HG02678 (cell line): Measurements from ENCODE around the gene CPVL.

Experiments used
- ATAC-seq: cut with Tn5 transposase; IDR thresholded peaks from one replicate; pipeline ENCODE4 v1.9.1; 2021; ENCODE audit warnings: mild to moderate bottlenecking, moderate library complexity; ENCODE audit not compliant: unreplicated experiment

The CPVL gene

DNA sequence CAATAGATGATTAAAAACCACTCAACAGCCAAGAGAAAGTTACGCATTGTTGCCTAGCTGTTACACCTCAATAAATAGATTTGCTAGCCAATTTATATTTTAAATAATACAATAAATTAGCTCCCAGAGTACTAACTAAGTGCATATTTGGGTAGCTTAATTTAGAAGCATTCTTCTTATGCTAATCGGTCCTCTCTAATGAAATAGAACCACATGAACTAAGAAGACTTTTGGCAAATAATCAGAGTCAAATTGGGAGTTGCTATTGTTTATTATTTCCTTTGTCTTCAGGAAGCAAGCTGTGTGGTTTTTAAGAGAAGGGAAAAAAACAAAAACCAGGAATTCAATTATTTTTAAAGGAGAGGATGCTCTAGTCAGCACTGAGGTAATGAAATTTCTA, 139.2 kb downstream of the CPVL start:
- no peak for ATAC-seq

GRCh38 chr7:29005829-29006228, 140.5 kb downstream of the CPVL start:
- ATAC-seq, result no peak

DNA sequence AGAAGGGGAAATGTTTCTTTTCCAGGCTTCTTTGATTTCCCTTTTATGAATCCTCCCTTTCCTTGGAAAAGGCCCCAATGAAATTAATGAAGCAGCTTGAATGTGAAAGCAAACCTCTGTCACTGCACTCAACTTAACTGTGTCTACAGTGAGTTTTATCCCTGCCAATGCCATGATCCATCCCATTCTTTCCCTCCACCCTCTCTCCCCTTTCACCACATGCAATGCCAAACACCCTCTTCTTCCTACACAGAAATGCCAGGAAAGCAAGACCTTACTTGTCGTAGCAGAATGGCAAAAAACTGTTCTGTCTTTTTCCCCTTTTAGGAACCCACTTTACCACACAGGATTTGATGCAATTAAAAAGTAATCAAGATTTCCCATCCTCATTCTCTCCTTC, 140.9 kb downstream of the CPVL start:
- ATAC-seq, result no peak

DNA sequence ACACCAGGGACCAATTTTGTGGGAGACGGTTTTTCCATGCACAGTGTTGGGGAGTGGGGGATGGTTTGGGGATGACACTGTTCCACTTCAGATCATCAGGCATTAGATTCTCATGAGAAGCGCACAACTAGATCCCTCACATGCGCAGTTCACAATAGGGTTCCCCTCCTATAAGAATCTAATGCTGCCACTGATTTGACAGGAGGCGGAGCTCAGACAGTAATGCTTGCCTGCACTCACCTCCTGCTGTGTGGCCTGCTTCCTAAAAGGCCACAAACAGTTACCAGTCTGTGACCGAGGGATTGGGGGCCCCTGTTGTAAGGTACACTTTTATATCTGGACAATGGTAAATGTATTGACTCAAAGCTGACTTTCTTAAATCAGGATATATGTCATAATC, 142.6 kb downstream of the CPVL start:
- no peak for ATAC-seq

DNA sequence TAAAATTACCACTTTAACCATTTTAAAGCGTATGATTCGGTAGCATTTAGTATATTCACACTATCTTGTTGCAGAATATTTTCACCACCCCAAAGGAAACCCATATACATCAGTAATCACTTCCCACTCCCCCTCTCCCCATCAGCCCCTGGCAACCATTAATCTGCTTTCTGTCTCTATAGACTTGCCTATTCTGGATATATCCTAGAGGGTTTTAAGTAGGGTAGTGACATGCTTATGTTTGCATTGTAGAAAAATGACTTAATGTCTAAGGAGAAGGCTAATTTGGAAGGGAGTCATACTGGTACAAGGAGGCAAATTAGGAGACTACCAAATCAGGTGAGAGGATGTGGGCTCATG, 145.6 kb downstream of the CPVL start:
- no peak for ATAC-seq

DNA sequence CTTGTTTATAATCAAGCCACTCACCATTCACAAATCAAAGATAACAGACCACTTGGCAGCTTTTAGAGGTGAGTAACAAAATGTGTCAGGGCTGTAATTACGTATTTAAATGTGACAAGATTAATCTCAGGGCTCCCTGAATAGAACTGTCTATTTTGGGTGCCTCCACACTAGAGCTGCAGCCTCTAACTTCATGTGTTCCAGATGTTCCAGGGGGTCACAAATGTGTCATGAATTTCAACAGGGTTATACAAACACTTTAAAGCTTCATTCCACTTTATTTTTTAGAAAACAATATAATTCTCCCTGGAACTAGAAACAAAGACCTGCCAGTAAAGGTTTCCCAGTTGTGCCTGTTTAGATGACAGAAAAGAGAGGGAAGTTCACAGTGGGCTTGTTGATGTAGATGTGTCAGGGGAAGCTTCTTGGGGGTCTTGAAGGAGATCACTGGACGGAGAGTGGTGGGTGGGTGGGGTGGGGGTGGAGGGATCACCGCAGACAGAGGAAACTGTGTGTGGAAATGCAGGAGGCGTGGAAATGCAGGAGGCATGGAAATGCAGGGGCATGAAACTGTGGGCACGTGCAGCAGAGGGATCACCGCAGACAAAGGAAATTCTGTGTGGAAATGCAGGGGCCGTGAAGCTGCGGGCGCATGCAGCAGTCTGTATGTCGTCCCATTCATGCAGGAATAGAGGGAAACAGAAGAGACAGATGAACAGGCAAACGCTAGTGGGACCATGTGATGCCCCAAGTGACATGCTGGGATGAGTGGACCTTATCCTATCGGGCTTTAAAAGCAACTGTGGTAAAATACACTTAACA, 146.2 kb downstream of the CPVL start:
- no peak for ATAC-seq

GRCh38 chr7:28999427-28999826, 146.9 kb downstream of the CPVL start:
- ATAC-seq, result no peak

GRCh38 chr7:28998105-28998504, 148.2 kb downstream of the CPVL start:
- no peak for ATAC-seq

DNA sequence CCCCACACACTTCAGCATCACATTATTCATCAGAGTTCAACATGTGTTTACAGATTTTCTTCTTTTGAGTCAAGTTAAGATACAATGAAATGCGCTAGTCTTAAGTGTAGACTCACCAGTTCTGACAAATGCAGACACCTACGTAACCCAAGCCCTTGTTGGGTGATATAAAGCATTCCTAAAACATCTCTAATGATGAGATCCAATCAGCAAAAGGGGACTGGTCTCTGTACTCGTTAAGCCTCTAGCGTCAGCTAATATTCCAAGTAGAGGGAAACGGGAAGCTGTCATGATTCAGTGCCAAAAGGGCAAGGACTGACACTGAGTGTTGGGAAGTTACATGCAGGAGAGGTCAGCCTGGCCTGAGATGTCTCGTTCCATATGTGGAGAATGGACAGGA, 149.5 kb downstream of the CPVL start:
- ATAC-seq, result no peak

DNA sequence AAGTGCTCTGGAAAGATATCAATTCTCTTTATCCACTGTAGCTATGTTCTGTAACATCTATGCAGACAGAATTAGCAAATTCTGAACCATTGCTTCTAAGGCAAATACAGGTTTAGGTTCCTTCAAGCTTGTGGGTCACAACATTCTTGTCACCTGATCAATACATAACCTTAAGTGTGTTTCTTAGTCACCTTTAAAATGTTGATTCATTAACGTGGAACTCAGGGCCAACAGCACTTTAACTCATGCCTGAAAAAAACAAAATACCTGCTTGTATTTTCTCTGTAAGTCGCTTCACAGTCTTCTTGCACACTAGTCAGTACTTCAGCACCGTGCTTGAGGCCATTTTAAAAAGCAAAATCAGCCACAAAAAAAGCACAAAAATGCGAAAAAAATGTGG, 153.0 kb downstream of the CPVL start:
- no peak for ATAC-seq

- ATAC-seq, result no peak
Observed at GRCh38 chr7:28992798-28993197, 153.5 kb downstream of the CPVL start.

DNA sequence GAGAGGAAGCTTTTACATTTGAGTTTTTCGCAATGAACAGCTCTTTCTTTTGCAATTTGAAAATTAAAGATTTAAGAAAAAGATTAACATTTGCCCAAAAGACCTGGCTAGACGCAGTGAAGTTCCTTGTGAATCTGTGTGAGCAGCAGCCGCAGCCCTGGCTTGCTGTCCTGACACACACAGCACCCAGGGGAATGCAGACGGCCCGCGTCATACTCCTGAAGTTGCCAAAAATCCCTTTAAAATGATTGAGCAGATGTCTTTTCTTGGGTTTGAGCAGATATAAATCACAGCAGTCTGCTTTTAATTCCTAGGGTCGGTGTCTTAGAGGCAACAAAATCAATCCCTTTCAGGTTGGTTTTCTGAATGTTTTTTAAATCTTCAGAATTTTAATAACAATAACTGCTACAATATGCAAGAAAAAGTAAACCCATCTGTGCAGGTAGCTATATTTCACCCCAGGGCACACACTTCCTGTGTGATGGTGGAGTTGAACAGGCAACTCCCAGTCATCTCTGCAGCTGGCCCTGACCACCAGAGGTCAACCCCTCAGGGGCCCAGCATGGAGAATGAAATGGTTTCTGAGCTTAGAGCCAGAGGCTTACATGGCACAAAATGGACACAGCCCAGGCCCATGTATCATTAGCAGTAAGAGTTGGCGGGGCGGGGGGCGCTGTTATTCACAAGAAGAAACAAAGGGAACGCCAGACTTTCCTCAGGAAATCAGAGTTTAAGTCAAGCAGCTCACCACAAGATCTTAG, 156.0 kb downstream of the CPVL start:
- no peak for ATAC-seq

GRCh38 chr7:28989211-28989980, 156.9 kb downstream of the CPVL start:
- ATAC-seq, result no peak

DNA sequence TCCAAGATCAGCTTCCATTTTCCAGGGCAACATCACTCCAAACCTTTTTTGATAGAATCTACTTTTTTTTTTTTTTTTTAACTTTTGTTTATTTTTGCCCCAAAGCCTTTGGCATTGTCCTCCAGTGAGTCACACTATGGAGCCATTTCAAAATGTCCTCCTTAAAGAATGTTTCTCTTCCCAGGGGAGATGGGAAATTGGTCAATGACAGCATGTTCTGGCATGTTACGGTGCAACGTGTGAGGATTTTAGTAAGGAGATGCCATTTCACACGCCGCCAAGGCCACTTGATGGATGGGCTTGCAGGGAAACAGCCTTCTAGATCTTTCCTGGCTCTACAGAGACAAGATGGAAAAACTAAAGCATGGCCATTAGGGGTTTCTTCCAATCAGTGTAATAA, 157.5 kb downstream of the CPVL start:
- no peak for ATAC-seq

DNA sequence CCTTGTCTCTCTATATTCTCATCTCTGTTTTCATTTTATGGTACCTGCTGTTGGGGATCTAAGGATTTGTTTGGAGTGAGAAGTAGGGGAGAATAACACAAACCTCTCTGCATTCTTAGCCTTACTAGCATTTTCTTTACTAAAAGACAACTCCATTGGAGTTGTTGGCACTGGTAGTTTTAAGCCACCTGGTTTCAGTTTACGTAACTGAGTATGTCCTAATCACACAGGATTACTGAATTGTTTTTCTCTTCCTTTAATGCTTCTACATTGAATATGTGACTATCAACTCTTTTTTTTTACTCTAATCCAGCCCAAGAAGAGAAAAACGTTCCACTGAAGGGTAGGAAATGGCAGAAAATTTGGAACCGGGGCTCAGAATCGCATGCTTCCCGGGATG, 158.2 kb downstream of the CPVL start:
- ATAC-seq, result no peak

GRCh38 chr7:28986765-28987110, 159.6 kb downstream of the CPVL start:
- ATAC-seq, result no peak

DNA sequence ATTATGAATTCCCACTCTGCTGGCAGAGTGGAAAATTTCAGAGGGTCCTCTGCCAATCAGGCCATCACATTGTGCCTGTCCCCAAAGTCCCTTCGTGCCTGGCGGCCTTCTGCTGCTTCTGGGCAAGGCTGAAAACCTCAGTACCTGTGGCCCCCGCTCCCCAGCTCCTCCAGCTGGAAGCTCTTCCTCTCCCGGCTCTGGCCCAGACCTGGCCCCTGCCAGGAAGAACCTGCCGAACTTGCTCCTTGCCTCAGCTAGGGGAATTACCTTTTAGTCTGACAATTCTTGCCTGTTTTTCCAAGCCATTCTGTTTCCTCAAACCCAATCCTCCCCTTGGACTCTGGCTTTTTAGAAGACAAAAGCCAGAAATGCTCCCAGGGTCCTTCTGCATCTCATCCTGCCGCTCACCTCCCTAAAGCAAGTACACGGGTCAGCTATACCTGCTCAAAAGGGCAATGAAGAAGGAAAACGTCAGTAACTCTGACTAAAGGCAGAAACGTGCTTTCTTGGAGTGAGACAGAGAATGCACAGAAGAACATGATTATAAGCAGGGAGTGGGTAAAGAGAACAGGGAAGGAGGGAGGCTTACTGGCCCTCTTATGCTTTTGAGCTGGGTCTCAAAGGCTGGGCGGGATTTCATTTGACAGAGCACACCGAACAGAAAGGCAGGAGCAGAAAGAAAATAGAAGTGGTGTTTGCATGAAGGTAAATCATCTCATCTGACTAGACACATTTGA, 160.1 kb downstream of the CPVL start:
- ATAC-seq, result no peak

DNA sequence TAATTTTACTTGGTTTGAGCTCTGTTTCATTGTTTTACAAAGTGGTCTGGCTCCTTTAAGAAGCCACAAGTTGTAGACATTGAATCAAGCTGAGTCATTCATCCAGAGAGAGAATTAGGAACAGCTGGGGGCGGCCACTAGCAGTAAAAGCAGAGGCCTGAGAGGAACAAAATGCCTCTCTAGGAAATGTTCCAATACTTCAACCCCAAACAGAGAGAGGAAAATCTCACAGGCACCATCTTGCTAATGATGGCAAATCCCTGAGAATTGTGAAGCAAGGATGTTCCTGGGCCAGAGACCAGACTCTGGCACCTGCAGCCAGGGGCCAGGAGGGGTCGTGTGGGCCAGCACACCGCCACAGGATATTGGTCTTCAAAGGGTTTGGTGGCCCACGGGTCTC, 161.7 kb downstream of the CPVL start:
- ATAC-seq, result no peak

- ATAC-seq, result no peak
Observed at GRCh38 chr7:28984217-28984616, 162.1 kb downstream of the CPVL start.

GRCh38 chr7:28983396-28984190, 162.7 kb downstream of the CPVL start:
- ATAC-seq, result no peak

DNA sequence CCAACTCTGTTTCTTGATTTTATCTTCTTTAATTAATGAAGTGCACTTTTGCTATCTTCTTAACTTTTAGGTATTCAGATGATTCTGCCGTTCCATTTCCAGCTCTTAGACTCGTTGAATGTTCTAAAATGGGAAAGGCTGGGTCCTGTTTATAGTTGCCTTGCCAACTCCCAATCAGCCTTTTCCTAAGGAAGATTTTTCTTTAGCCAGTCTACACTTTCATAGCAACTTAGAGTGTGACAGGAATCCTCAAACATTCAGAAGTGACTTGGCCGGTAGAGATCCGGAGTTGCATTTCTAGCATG, 165.2 kb downstream of the CPVL start:
- ATAC-seq, result no peak
